ENCODE results near the gene FRMD4A.

The FRMD4A gene

GRCh38 chr10:14198078-14198477 lies 132.6 kb downstream of the FRMD4A start:
- no peak for TF ChIP-seq CTCF (IDR thresholded peaks at IDR 0.05)
- TF ChIP-seq ZFX (IDR thresholded peaks at IDR 0.05; ENCODE audit: borderline replicate concordance): no peak
- no peak overlapping the region for H3K27ac ChIP-seq

GRCh38 chr10:14196113-14196512 lies 134.6 kb downstream of the FRMD4A start:
- TF ChIP-seq CTCF (IDR thresholded peaks at IDR 0.05) (no peak), ZFX (IDR thresholded peaks at IDR 0.05; ENCODE audit: borderline replicate concordance) (no peak)
- H3K27ac ChIP-seq: no peak overlapping the region

- TF ChIP-seq ZFX (IDR thresholded peaks at IDR 0.05; ENCODE audit: borderline replicate concordance): no peak
- TF ChIP-seq CTCF (IDR thresholded peaks at IDR 0.05): no peak
Observed at GRCh38 chr10:14195433-14195832, 135.3 kb downstream of the FRMD4A start.

GRCh38 chr10:14192746-14193145 lies 138.0 kb downstream of the FRMD4A start:
- H3K27ac ChIP-seq: no peak overlapping the region
- no peak for TF ChIP-seq ZFX (IDR thresholded peaks at IDR 0.05; ENCODE audit: borderline replicate concordance)
- TF ChIP-seq CTCF (IDR thresholded peaks at IDR 0.05): no peak

More at GRCh38 chr10:14195433-14195832, 135.3 kb downstream of the FRMD4A start:
- no peak overlapping the region for H3K27ac ChIP-seq

GRCh38 chr10:14191871-14192270 lies 138.9 kb downstream of the FRMD4A start:
- TF ChIP-seq ZFX (IDR thresholded peaks at IDR 0.05; ENCODE audit: borderline replicate concordance): no peak
- TF ChIP-seq CTCF (IDR thresholded peaks at IDR 0.05): no peak
- H3K27ac ChIP-seq: no peak overlapping the region

GRCh38 chr10:14191407-14191806 lies 139.3 kb downstream of the FRMD4A start:
- no peak for TF ChIP-seq CTCF (IDR thresholded peaks at IDR 0.05)
- TF ChIP-seq ZFX (IDR thresholded peaks at IDR 0.05; ENCODE audit: borderline replicate concordance): no peak
- no peak overlapping the region for H3K27ac ChIP-seq

- no peak for TF ChIP-seq CTCF (IDR thresholded peaks at IDR 0.05)
- TF ChIP-seq ZFX (IDR thresholded peaks at IDR 0.05; ENCODE audit: borderline replicate concordance): no peak
- H3K27ac ChIP-seq: no peak overlapping the region
Observed at GRCh38 chr10:14190702-14191101, 140.0 kb downstream of the FRMD4A start.
